K562 (cell line): Measurements from ENCODE around the gene NBEA.

Experiments used
- BHLHE40 ChIP-seq: IDR thresholded peaks from 2 replicates; pipeline ENCODE4 v1.6.1; 2011; ENCODE audit warnings: low read length, improper control_type of control experiment
- CREB1 ChIP-seq, 2 experiments: sonication (generic) in 1 of 2; formaldehyde crosslinking in 1 of 2; IDR thresholded peaks; 2 replicates each; pipeline versions ENCODE4 v1.6.1 to v1.8.0; 2012 to 2022; ENCODE audit warnings: inconsistent platforms in 1 of 2, mild to moderate bottlenecking in 1 of 2, missing genetic modification reagents in 1 of 2, moderate library complexity in 1 of 2
- EZH2 ChIP-seq: IDR thresholded peaks from 2 replicates; pipeline ENCODE4 v1.6.1; 2012; ENCODE audit warnings: low read depth, mild to moderate bottlenecking, inconsistent platforms, low read length, borderline replicate concordance
- FOXA1 ChIP-seq: fragments of 450-650 bp; IDR thresholded peaks from 2 replicates; pipeline ENCODE4 v1.6.1; 2016; ENCODE audit warnings: mild to moderate bottlenecking, borderline replicate concordance
- ZBTB26 ChIP-seq: fragments of 450-650 bp; formaldehyde crosslinking; IDR thresholded peaks from 2 replicates; pipeline ENCODE4 v1.4.0; 2022; ENCODE audit warnings: missing genetic modification characterization
- TF ChIP-seq, protein P1 (sequence below), 2 experiments: fragments of 450-650 bp; formaldehyde crosslinking in 1 of 2; IDR thresholded peaks; 2 replicates each; pipeline versions ENCODE4 v1.4.0 to v1.6.1; 2014 to 2020; ENCODE audit warnings: mild to moderate bottlenecking in 2 of 2, borderline replicate concordance in 1 of 2, low read depth in 1 of 2

DNA sequence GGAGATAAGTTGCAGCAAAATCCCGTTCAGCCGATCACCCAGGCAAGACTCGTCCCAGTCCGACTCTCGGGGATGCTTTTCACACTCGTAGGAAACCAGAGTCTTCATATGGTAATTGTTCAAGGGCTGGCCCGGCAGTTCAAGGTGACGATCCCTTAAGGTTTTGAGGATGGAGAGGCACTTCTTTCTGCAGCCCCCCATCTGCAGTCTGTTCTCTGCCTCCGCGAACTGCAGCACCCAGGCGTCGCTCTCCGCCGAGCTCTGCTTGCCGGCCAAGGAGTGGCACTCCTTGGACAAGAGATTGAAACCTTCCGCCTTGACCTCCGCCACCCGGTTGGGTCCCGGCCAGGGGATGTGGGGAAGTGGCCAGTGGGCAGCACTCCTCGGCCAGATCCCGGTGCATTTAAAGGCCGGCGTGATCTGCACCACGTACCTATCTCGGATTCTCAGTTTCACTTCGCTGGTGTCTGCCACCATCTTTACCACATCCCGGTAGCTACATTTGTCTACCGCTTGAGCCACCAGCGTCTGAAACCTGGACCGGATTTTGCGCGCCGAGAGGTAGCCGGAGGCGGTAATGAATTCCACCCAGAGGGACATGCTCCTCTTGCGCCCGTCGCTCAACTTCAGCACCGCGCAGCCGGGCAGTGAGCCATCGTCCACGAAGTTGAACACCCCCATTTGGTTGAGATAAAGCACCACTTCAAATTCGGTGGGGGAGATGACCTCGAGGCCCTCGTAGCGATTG lies 533.3 kb downstream of the NBEA start:
- TF ChIP-seq ZBTB26 (CRISPR knock-in tag) (no peak), FOXA1 (no peak), EZH2 (no peak), BHLHE40 (no peak), CREB1 (IDR thresholded peaks at IDR 0.05) (no peak), CREB1 (CRISPR knock-in tag; IDR thresholded peaks at IDR 0.05) (no peak)
- TF ChIP-seq, protein P1, sequence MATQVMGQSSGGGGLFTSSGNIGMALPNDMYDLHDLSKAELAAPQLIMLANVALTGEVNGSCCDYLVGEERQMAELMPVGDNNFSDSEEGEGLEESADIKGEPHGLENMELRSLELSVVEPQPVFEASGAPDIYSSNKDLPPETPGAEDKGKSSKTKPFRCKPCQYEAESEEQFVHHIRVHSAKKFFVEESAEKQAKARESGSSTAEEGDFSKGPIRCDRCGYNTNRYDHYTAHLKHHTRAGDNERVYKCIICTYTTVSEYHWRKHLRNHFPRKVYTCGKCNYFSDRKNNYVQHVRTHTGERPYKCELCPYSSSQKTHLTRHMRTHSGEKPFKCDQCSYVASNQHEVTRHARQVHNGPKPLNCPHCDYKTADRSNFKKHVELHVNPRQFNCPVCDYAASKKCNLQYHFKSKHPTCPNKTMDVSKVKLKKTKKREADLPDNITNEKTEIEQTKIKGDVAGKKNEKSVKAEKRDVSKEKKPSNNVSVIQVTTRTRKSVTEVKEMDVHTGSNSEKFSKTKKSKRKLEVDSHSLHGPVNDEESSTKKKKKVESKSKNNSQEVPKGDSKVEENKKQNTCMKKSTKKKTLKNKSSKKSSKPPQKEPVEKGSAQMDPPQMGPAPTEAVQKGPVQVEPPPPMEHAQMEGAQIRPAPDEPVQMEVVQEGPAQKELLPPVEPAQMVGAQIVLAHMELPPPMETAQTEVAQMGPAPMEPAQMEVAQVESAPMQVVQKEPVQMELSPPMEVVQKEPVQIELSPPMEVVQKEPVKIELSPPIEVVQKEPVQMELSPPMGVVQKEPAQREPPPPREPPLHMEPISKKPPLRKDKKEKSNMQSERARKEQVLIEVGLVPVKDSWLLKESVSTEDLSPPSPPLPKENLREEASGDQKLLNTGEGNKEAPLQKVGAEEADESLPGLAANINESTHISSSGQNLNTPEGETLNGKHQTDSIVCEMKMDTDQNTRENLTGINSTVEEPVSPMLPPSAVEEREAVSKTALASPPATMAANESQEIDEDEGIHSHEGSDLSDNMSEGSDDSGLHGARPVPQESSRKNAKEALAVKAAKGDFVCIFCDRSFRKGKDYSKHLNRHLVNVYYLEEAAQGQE (IDR thresholded peaks at IDR 0.05; ENCODE audit: borderline replicate concordance): no peak
- TF ChIP-seq, protein P1 (CRISPR knock-in tag; IDR thresholded peaks at IDR 0.05; ENCODE audit: low read depth): no peak
